Panc1 (cell line): ENCODE measurements around the gene ARHGAP6.

Experiments used
- POLR2AphosphoS5 ChIP-seq: IDR thresholded peaks from 2 replicates; pipeline ENCODE4 v1.6.1; 2012; ENCODE audit warnings: mild to moderate bottlenecking, low read depth, low read length, moderate library complexity
- TF ChIP-seq, protein P1 (sequence below): fragments of 450-650 bp; IDR thresholded peaks from 2 replicates; pipeline ENCODE4 v1.5.1; 2017; ENCODE audit warnings: mild to moderate bottlenecking

DNA sequence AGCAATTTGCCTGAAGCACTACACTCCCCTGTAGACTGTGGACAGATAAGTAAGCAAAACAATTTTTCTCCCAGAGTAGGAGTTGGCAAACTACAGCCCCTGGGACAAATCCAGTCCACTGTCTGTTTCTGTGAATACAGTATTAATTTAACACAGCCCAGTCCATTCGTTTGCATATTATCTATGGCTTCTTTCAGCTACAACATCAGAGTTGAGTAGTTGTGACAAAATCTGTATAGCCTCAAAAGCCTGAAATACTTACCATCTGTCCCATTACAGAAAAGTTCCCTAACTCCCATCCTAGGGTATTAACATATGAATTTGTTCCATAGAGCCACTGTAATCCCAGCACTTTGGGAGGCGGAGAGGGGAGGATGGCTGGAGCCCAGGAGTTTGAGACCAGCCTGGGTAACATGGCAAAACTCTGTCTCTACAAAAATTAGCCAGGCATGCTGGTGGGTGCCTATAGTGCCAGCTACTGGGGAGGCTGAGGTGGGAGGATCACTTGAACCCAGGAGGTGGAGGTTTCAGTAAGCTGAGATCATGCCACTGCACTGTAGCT lies 319.5 kb downstream of the ARHGAP6 start:
- TF ChIP-seq, protein P1, sequence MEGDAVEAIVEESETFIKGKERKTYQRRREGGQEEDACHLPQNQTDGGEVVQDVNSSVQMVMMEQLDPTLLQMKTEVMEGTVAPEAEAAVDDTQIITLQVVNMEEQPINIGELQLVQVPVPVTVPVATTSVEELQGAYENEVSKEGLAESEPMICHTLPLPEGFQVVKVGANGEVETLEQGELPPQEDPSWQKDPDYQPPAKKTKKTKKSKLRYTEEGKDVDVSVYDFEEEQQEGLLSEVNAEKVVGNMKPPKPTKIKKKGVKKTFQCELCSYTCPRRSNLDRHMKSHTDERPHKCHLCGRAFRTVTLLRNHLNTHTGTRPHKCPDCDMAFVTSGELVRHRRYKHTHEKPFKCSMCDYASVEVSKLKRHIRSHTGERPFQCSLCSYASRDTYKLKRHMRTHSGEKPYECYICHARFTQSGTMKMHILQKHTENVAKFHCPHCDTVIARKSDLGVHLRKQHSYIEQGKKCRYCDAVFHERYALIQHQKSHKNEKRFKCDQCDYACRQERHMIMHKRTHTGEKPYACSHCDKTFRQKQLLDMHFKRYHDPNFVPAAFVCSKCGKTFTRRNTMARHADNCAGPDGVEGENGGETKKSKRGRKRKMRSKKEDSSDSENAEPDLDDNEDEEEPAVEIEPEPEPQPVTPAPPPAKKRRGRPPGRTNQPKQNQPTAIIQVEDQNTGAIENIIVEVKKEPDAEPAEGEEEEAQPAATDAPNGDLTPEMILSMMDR = no peak
- no peak for TF ChIP-seq POLR2AphosphoS5
